SK-N-SH (cell line): ENCODE data around the gene TNRC6B.

ENCODE experiments used
- ELF1 ChIP-seq: IDR thresholded peaks from 2 replicates; pipeline ENCODE4 v1.4.0; 2012
- EZH2phosphoT487 ChIP-seq: fragments of 200-600 bp; sonication (generic); IDR thresholded peaks from 2 replicates; pipeline ENCODE4 v1.6.1; 2017; ENCODE audit warnings: low read depth, mixed run types, mild to moderate bottlenecking, antibody characterized with exemption, moderate library complexity, borderline replicate concordance
- GABPA ChIP-seq: IDR thresholded peaks from 2 replicates; pipeline ENCODE4 v1.4.0; 2012; ENCODE audit warnings: low read depth, mild to moderate bottlenecking
- MXI1 ChIP-seq: IDR thresholded peaks from 2 replicates; pipeline ENCODE4 v1.6.1; 2012; ENCODE audit warnings: mild to moderate bottlenecking, low read depth, low read length, improper control_type of control experiment
- POLR2AphosphoS5 ChIP-seq: IDR thresholded peaks from 2 replicates; pipeline ENCODE4 v1.6.1; 2012; ENCODE audit warnings: low read depth, low read length
- SMC3 ChIP-seq: IDR thresholded peaks from 2 replicates; pipeline ENCODE4 v1.6.1; 2012; ENCODE audit warnings: low read depth, low read length, improper control_type of control experiment
- TCF12 ChIP-seq: IDR thresholded peaks from 2 replicates; pipeline ENCODE4 v1.4.0; 2012
- TF ChIP-seq, protein P1 (sequence below): fragments of 200-600 bp; sonication (generic); IDR thresholded peaks from 2 replicates; pipeline ENCODE4 v1.6.1; 2017; ENCODE audit warnings: antibody characterized with exemption, mild to moderate bottlenecking, moderate library complexity

DNA sequence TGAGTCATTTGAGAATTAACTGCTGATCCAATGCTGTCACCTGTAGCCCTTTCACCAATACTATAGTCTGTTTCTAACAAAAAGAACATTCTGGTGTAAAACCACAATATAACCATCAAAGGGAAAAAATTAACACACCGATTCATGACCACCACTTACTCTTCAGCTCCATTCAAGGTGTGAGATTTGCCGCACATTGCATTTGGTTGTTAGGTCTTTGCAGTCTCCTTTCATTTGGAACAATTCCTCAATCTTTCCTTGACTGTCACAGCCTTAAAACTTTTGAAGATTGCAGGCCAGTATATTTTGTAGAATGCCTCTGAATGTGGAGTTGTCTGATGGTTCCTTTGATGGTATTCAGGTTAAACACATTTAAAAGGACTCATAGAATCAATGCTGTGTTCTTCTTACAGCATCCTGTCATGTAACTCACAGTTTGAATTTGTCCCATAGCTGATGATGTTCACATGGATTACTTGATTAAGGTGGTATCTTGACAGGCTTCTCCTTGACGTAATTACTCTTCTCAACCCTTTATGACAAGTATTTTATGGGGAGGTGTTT, 63.6 kb downstream of the TNRC6B start:
- TF ChIP-seq, protein P1, sequence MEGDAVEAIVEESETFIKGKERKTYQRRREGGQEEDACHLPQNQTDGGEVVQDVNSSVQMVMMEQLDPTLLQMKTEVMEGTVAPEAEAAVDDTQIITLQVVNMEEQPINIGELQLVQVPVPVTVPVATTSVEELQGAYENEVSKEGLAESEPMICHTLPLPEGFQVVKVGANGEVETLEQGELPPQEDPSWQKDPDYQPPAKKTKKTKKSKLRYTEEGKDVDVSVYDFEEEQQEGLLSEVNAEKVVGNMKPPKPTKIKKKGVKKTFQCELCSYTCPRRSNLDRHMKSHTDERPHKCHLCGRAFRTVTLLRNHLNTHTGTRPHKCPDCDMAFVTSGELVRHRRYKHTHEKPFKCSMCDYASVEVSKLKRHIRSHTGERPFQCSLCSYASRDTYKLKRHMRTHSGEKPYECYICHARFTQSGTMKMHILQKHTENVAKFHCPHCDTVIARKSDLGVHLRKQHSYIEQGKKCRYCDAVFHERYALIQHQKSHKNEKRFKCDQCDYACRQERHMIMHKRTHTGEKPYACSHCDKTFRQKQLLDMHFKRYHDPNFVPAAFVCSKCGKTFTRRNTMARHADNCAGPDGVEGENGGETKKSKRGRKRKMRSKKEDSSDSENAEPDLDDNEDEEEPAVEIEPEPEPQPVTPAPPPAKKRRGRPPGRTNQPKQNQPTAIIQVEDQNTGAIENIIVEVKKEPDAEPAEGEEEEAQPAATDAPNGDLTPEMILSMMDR = no peak
- TF ChIP-seq GABPA (no peak), TCF12 (no peak), MXI1 (no peak), ELF1 (no peak), SMC3 (no peak), POLR2AphosphoS5 (no peak), EZH2phosphoT487 (no peak)
